ENCODE results near the gene GALNT10.

DNA sequence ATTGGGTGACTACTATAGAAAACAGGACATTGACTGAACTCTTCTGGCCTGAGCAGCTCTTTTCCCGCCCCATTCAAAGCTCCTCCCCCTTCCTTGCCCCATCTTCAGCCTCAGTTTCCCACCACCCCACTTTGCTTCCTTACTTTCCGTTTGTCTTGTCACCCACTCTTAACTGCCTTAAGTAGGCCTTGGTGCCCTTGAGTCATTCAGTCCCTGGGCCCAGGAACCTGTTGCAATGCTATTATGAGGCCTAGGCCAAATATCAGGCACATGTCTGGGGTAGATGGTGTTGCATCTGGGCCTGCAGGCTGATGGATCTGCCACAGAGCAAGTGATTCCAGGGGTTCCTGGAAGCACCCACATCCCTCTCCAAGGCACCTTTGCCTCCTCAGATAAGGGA is 17.7 kb upstream of the GALNT10 start:
- TF ChIP-seq, protein P1, sequence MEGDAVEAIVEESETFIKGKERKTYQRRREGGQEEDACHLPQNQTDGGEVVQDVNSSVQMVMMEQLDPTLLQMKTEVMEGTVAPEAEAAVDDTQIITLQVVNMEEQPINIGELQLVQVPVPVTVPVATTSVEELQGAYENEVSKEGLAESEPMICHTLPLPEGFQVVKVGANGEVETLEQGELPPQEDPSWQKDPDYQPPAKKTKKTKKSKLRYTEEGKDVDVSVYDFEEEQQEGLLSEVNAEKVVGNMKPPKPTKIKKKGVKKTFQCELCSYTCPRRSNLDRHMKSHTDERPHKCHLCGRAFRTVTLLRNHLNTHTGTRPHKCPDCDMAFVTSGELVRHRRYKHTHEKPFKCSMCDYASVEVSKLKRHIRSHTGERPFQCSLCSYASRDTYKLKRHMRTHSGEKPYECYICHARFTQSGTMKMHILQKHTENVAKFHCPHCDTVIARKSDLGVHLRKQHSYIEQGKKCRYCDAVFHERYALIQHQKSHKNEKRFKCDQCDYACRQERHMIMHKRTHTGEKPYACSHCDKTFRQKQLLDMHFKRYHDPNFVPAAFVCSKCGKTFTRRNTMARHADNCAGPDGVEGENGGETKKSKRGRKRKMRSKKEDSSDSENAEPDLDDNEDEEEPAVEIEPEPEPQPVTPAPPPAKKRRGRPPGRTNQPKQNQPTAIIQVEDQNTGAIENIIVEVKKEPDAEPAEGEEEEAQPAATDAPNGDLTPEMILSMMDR (IDR thresholded peaks at IDR 0.05): no peak
- no peak for TF ChIP-seq POLR2A (IDR thresholded peaks at IDR 0.05)

Data from body of pancreas (tissue), 4 donors.